DMS 273 (cell line): Measurements from ENCODE around the gene LIPG.

Experiments
- DNase-seq: peaks from one replicate; lab custom pipeline; 2025; ENCODE audit not compliant: unreplicated experiment; lab: John Stamatoyannopoulos, UW

The LIPG gene

GRCh38 chr18:49610022-49610445 lies 48.2 kb downstream of the LIPG start:
- peak; percentile 78 for DNase-seq

GRCh38 chr18:49611316-49611715 lies 49.5 kb downstream of the LIPG start:
- DNase-seq = no peak

- DNase-seq = no peak
These were observed 50.7 kb downstream of the LIPG start for GRCh38 chr18:49612515-49613033.

- peak; percentile 39 for DNase-seq
These were observed 51.3 kb downstream of the LIPG start for GRCh38 chr18:49613141-49613640.

GRCh38 chr18:49613641-49614151 lies 51.8 kb downstream of the LIPG start:
- peak; percentile 26 for DNase-seq

GRCh38 chr18:49616618-49617328 lies 54.9 kb downstream of the LIPG start:
- no peak for DNase-seq

GRCh38 chr18:49617329-49617695 lies 55.5 kb downstream of the LIPG start:
- no peak for DNase-seq

- no peak for DNase-seq
These were observed 56.0 kb downstream of the LIPG start for GRCh38 chr18:49617865-49618264.

- DNase-seq = no peak
These were observed 57.2 kb downstream of the LIPG start for GRCh38 chr18:49618742-49619681.

GRCh38 chr18:49619801-49620200 lies 57.9 kb downstream of the LIPG start:
- no peak for DNase-seq

- DNase-seq = no peak
These were observed 59.4 kb downstream of the LIPG start for GRCh38 chr18:49621301-49621700.

GRCh38 chr18:49621717-49622351 lies 60.0 kb downstream of the LIPG start:
- DNase-seq = no peak

GRCh38 chr18:49623571-49623970 lies 61.7 kb downstream of the LIPG start:
- no peak for DNase-seq

GRCh38 chr18:49625021-49625691 lies 63.3 kb downstream of the LIPG start:
- no peak for DNase-seq

GRCh38 chr18:49626842-49627467 lies 65.1 kb downstream of the LIPG start:
- no peak for DNase-seq

GRCh38 chr18:49628119-49628518 lies 66.3 kb downstream of the LIPG start:
- DNase-seq = no peak

- DNase-seq = peak; percentile 81
These were observed 67.3 kb downstream of the LIPG start for GRCh38 chr18:49628881-49629795.

- no peak for DNase-seq
These were observed 68.4 kb downstream of the LIPG start for GRCh38 chr18:49630246-49630699.
